Stomach (tissue), 9 donors: ENCODE data around the gene CACNA2D3. TPM values are rescaled to one million over a fixed set of nuclear protein-coding genes. Genes with fewer than 3 reads are reported as not detected.

Experiments
- DNase-seq, 2 donors: peaks; one replicate each; pipeline versions ENCODE4 v3.0.0 to v3.0.0-alpha.2; 2013 to 2019
- H3K27ac ChIP-seq, 5 donors: fragments of 200-600 bp in 4 of 5; sonication (generic) in 4 of 5; one replicate each; pipeline ENCODE4 v1.5.1; 2013 to 2019; ENCODE audit warnings: mild to moderate bottlenecking in 1 of 5, moderate library complexity in 1 of 5
- H3K27me3 ChIP-seq, 3 donors: fragments of 200-600 bp; sonication (generic); one replicate each; pipeline ENCODE4 v1.5.1; 2017 to 2019; ENCODE audit warnings: mixed run types in 1 of 3
- H3K36me3 ChIP-seq, 4 donors: fragments of 200-600 bp; sonication (generic); 1 replicate in 3 of 4; 2 replicates in 1 of 4; pipeline ENCODE4 v1.5.1; 2016 to 2019
- H3K4me1 ChIP-seq, 4 donors: fragments of 200-600 bp; sonication (generic); one replicate each; pipeline ENCODE4 v1.5.1; 2016 to 2019
- H3K4me3 ChIP-seq, 4 donors: fragments of 200-600 bp; sonication (generic) in 3 of 4; one replicate each; pipeline ENCODE4 v1.5.1; 2016 to 2019; ENCODE audit warnings: mild to moderate bottlenecking in 1 of 4
- H3K9me3 ChIP-seq, 4 donors: fragments of 200-600 bp; sonication (generic); one replicate each; pipeline ENCODE4 v1.5.1; 2016 to 2019
- EP300 ChIP-seq: sonication (generic); formaldehyde crosslinking; IDR thresholded peaks from one replicate; pipeline ENCODE4 v1.6.1; 2017; ENCODE audit warnings: antibody characterized with exemption
- POLR2A ChIP-seq, 4 donors: fragments of 450-650 bp; IDR thresholded peaks; one replicate each; pipeline ENCODE4 v1.6.1; 2016; ENCODE audit warnings: antibody characterized with exemption in 4 of 4, control low read depth in 2 of 4, mild to moderate bottlenecking in 1 of 4, moderate library complexity in 1 of 4
- POLR2AphosphoS5 ChIP-seq, 3 donors: sonication (generic); formaldehyde crosslinking; IDR thresholded peaks; one replicate each; pipeline ENCODE4 v1.6.1; 2016; ENCODE audit warnings: antibody characterized with exemption in 3 of 3
- WGBS, 5 donors: extraction: QIAGEN DNeasy Blood & Tissue Kit in 3 of 5; methylation state at CpG; one replicate each; pipeline versions ENCODE4 v1.1.5 to v1.1.7; 2013 to 2018; 5-methylcytosine and 5-hydroxymethylcytosine counted together
- intact Hi-C: fragments of 100-400 bp; cut with DNase I; formaldehyde crosslinking; loops from one replicate; pipeline ENCODE4 v1.15.1; 2023; ENCODE audit warnings: low total_unique reads
- polyA plus RNA-seq, 3 donors: library from polyadenylated mRNA; stranded (reverse); fragments of 200-250 nt; gene quantifications; one replicate each; pipeline ENCODE4 v1.2.3, GENCODE V29; 2013
- total RNA-seq, 5 donors: library from RNA; depleted of rRNA; stranded (reverse); fragments of >200 nt; gene quantifications; one replicate each; pipeline versions ENCODE4 v1.1.0 to v1.2.3, GENCODE V29; 2014 to 2016
- TF ChIP-seq, protein P1 (sequence below), 7 experiments: fragments of 450-650 bp in 4 of 7; fragments of 200-600 bp in 3 of 7; sonication (generic) in 3 of 7; IDR thresholded peaks; one replicate each; pipeline ENCODE4 v1.5.1; 2016 to 2019; ENCODE audit warnings: antibody characterized with exemption in 7 of 7, control low read depth in 2 of 7, mild to moderate bottlenecking in 1 of 7
- donor health status: healthy with polysubstance abuse.
- donor health status: Bipolar disorder and iron deficiency.
- donor health status: healthy.

CACNA2D3 gene
- total and polyA plus RNA-seq, 8 donors: 0.56 to 54.0 (median 2.9) TPM; not detected in 1

DNA sequence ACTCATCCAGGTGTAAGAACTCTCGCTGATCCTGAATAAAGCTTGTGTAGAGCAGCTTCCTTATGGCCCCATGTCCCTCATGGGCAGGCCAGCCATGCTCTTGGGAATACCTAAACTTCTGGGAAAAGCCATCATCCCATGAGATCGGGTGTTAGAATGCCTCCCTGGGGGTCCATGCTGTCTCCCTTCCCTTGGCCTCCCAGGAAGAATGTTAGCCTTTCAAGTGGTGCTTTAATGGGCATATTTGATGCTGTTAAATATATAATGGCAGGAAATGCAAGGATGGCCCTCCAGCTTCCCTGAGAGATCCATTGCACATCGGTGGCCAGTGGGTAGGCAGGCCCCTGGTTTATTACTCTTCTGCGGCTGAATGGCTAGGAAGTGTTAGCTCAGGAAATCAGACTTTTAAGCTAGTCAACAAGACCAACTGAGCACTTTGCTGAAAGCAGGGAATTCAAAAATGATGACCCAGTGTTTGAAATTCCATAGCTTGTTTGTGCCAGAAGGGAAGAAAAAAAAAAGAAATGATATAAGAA is 866.0 kb downstream of the CACNA2D3 start:
- Histone ChIP-seq H3K4me1 (peaks cover 0 to 11% (median 5%) of the 10 kb centered on the region in 4 donors), H3K27ac (peak overlapping the region in 1 of 5 donors; percentile 26)
- intact Hi-C loops: no loop called here

DNA sequence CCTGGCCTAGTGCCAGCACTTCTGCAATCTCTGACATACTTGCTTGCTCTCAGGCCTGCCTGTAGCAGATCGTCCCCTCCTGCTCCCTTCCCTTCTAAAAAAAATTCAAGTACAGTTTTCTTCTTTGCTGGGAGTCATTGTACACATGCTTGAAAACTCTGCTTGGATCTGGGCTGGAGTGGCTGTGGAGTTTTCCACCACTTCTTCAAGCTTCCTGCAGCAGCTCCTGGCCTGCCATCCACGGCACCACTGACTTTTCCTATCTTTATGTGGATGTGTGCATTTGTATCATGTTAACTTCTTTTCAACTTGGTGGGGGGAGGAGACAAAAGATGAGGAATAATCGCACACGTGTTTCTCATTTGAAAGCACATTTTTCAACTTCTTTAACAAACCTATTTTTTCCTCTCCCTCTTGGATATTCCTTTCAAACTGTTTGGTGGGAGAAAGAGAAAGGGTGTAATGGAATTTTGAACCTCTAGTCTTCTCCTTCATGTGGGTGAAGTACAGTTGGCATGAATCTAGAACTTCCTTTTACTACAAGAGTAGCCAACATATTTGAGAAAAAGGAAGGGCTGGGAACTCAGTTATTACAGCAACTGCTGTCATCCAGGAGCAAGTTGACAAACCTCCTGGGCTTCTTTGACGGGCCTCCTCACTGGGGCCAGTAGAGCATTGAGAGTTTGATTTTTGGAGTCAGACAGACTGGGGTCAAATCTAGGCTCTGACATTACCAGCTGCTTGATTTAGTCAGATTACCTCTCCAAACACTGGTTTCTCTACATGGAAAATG is 866.7 kb downstream of the CACNA2D3 start:
- H3K4me1 ChIP-seq: peaks cover 0 to 11% (median 5%) of the 10 kb centered on the region in 4 donors
- H3K36me3 ChIP-seq: no peaks in the 10 kb centered on the region
- peak in 1 of 2 donors; percentile 86 for DNase-seq
- H3K27me3 ChIP-seq: no peaks in the 10 kb centered on the region
- TF ChIP-seq EP300 (no peak), POLR2AphosphoS5 (IDR thresholded peaks at IDR 0.05) (no peak), POLR2A (IDR thresholded peaks at IDR 0.05) (no peak)
- TF ChIP-seq, protein P1, sequence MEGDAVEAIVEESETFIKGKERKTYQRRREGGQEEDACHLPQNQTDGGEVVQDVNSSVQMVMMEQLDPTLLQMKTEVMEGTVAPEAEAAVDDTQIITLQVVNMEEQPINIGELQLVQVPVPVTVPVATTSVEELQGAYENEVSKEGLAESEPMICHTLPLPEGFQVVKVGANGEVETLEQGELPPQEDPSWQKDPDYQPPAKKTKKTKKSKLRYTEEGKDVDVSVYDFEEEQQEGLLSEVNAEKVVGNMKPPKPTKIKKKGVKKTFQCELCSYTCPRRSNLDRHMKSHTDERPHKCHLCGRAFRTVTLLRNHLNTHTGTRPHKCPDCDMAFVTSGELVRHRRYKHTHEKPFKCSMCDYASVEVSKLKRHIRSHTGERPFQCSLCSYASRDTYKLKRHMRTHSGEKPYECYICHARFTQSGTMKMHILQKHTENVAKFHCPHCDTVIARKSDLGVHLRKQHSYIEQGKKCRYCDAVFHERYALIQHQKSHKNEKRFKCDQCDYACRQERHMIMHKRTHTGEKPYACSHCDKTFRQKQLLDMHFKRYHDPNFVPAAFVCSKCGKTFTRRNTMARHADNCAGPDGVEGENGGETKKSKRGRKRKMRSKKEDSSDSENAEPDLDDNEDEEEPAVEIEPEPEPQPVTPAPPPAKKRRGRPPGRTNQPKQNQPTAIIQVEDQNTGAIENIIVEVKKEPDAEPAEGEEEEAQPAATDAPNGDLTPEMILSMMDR (IDR thresholded peaks at IDR 0.05): no peak
- peak overlapping the region in 1 of 5 donors; percentile 26 for H3K27ac ChIP-seq
- 51 to 60% (median 54%) methylated on average over 5 of the region's 5 CpGs for WGBS, 5 donors
- intact Hi-C loops: no loop called here
- H3K4me3 ChIP-seq: no peak overlapping the region
- no peaks in the 10 kb centered on the region for H3K9me3 ChIP-seq

More for the DNA sequence above, 866.0 kb downstream of the CACNA2D3 start:
- Histone ChIP-seq H3K9me3 (no peaks in the 10 kb centered on the region), H3K4me3 (no peak overlapping the region), H3K36me3 (no peaks in the 10 kb centered on the region), H3K27me3 (no peaks in the 10 kb centered on the region)
- 62 to 75% (median 65%) methylated on average over 4 of the region's 4 CpGs for WGBS, 5 donors
- no peak for TF ChIP-seq EP300
- TF ChIP-seq POLR2A (IDR thresholded peaks at IDR 0.05): no peak
- TF ChIP-seq, protein P1 (IDR thresholded peaks at IDR 0.05): no peak
- no peak for TF ChIP-seq POLR2AphosphoS5 (IDR thresholded peaks at IDR 0.05)
- no peak for DNase-seq

DNA sequence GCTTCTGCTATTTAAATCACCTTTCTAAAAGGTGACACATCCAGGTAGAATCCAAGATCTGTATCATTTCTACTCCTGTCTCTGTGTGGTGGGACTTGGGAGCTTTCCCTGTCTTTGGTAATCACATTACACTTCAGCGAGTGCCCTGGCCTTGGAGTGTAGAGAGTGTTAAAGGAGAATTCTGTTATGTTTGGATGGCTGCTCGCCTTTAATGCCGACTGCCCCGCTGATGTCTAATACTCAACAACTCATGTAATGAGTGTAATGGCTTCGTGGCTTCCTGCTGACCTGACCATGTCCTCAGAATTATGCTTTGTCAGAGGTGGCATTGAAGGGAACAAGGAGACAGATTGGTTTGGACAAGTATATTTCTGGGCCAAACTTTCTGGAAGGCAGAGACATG is 871.8 kb downstream of the CACNA2D3 start:
- TF ChIP-seq, protein P1 (IDR thresholded peaks at IDR 0.05): no peak
- no peak for TF ChIP-seq EP300
- no peak for TF ChIP-seq POLR2A (IDR thresholded peaks at IDR 0.05)
- Histone ChIP-seq H3K4me3 (no peak overlapping the region), H3K36me3 (no peaks in the 10 kb centered on the region), H3K27ac (no peak overlapping the region), H3K9me3 (no peaks in the 10 kb centered on the region), H3K27me3 (no peaks in the 10 kb centered on the region), H3K4me1 (peaks cover 0 to 2% (median under 1%) of the 10 kb centered on the region in 4 donors)
- no peak for DNase-seq
- intact Hi-C loops: no loop called here
- WGBS, 5 donors: 80 to 96% (median 85%) methylated on average over 5 of the region's 5 CpGs

- H3K27ac ChIP-seq: no peak overlapping the region
- peak in 1 of 2 donors; percentile 40 for DNase-seq
- 40 to 63% (median 55%) methylated on average over 5 of the region's 5 CpGs for WGBS, 5 donors
- TF ChIP-seq POLR2AphosphoS5 (IDR thresholded peaks at IDR 0.05) (no peak), EP300 (no peak), POLR2A (IDR thresholded peaks at IDR 0.05) (no peak)
- TF ChIP-seq, protein P1 (IDR thresholded peaks at IDR 0.05): no peak
- no peaks in the 10 kb centered on the region for H3K36me3 ChIP-seq
- intact Hi-C loops: no loop called here
- H3K4me3 ChIP-seq: no peak overlapping the region
- no peaks in the 10 kb centered on the region for H3K4me1 ChIP-seq
- no peaks in the 10 kb centered on the region for H3K27me3 ChIP-seq
- H3K9me3 ChIP-seq: no peaks in the 10 kb centered on the region
Measured at GRCh38 chr3:54999159-54999558, 876.8 kb downstream of the CACNA2D3 start.
